Renal pelvis (tissue), 4 donors: ENCODE measurements around the gene DYSF. TPM values are rescaled to one million over a fixed set of nuclear protein-coding genes. Genes with fewer than 3 reads are reported as not detected.
"Not testable (repeated sequence)": the region's sequence is repeated elsewhere in the genome, so short reads cannot be mapped to it uniquely, and the experiment has no call there.

Experiments used
- DNase-seq: peaks from one replicate; pipeline ENCODE4 v3.0.0-alpha.2; 2013
- polyA plus RNA-seq, 3 donors: library from polyadenylated mRNA; unstranded; fragments of 120-200 nt; gene quantifications; one replicate each; pipeline ENCODE4 v1.2.1, GENCODE V29; 2013; ENCODE audit not compliant: insufficient read length in 3 of 3

DYSF gene
- polyA plus RNA-seq, 3 donors = 15.3 to 21.3 (median 17.3) TPM

- DNase-seq = no peak
Observed at GRCh38 chr2:71469403-71470398, 16.3 kb downstream of the DYSF start.

- DNase-seq = no peak
Observed at GRCh38 chr2:71471276-71471675, 17.9 kb downstream of the DYSF start.

- DNase-seq = no peak
Observed at GRCh38 chr2:71472019-71472418, 18.7 kb downstream of the DYSF start.

- no peak for DNase-seq
Observed at GRCh38 chr2:71473346-71474031, 20.1 kb downstream of the DYSF start.

GRCh38 chr2:71474116-71474743 lies 20.9 kb downstream of the DYSF start:
- DNase-seq = no peak

- no peak for DNase-seq
Observed at GRCh38 chr2:71474744-71475397, 21.5 kb downstream of the DYSF start.

- DNase-seq = no peak
Observed at GRCh38 chr2:71476495-71476894, 23.1 kb downstream of the DYSF start.

- no peak for DNase-seq
Observed at GRCh38 chr2:71477231-71477691, 23.9 kb downstream of the DYSF start.

- no peak for DNase-seq
Observed at GRCh38 chr2:71478806-71479205, 25.4 kb downstream of the DYSF start.

GRCh38 chr2:71479261-71479660 lies 25.9 kb downstream of the DYSF start:
- DNase-seq = no peak

- no peak for DNase-seq
Observed at GRCh38 chr2:71481111-71481510, 27.8 kb downstream of the DYSF start.

GRCh38 chr2:71482055-71482454 lies 28.7 kb downstream of the DYSF start:
- DNase-seq = no peak

- DNase-seq = no peak
Observed at GRCh38 chr2:71483246-71483645, 29.9 kb downstream of the DYSF start.

GRCh38 chr2:71484354-71484753 lies 31.0 kb downstream of the DYSF start:
- DNase-seq = no peak

- DNase-seq = no peak
Observed at GRCh38 chr2:71486881-71487640, 33.7 kb downstream of the DYSF start.

- not testable (repeated sequence) for DNase-seq
Observed at GRCh38 chr2:71491551-71491950, 38.2 kb downstream of the DYSF start.

- DNase-seq = no peak
Observed at GRCh38 chr2:71492112-71492511, 38.8 kb downstream of the DYSF start.

- DNase-seq = no peak
Observed at GRCh38 chr2:71494091-71494490, 40.7 kb downstream of the DYSF start.

- no peak for DNase-seq
Observed at GRCh38 chr2:71494523-71495155, 41.3 kb downstream of the DYSF start.

GRCh38 chr2:71496156-71496770 lies 42.9 kb downstream of the DYSF start:
- no peak for DNase-seq
